ENCODE results near the gene SEC24D. TPM values are rescaled to one million over a fixed set of nuclear protein-coding genes. Genes with fewer than 3 reads are reported as not detected.

SEC24D gene
- total RNA-seq, 1 experiment from 2014 or later = 13.4 TPM

- Histone ChIP-seq H3K27me3 (ENCODE audit: control insufficient read depth, insufficient read depth, low read length) (no peaks in the 10 kb centered on the region), H3K27ac (ENCODE audit: low read length) (no peak overlapping the region), H3K4me3 (ENCODE audit: low read depth in 2 of 2, low read length in 2 of 2) (no peak overlapping the region), H3K9me3 (ENCODE audit: control insufficient read depth, insufficient read depth, low read depth, low read length) (no peaks in the 10 kb centered on the region), H3K36me3 (ENCODE audit: control insufficient read depth, insufficient read depth, low read length) (no peaks in the 10 kb centered on the region), H3K4me1 (ENCODE audit: control insufficient read depth, insufficient read depth, low read length) (peaks cover 4% of the 10 kb centered on the region; the same call in 1 of the 2 replicates)
- intact Hi-C loops (cut with micrococcal nuclease; ENCODE audit: unreplicated experiment) (no loop called here), in situ Hi-C loops (cut with HindIII; ENCODE audit: low pct_unique_long_range_greater_than_20kb, low sequenced_read_pairs) (no loop called here)
- ATAC-seq (no peak), DNase-seq (ENCODE audit: low read depth, low spot score) (no peak)
- no TSS peak for BruUV-seq (replicated peaks)
- TF ChIP-seq TCF7L2 (IDR thresholded peaks at IDR 0.05; ENCODE audit: low read depth, low read length) (no peak), SIN3A (IDR thresholded peaks at IDR 0.05; ENCODE audit: borderline replicate concordance, insufficient read depth, low read depth, low read length) (no peak), REST (IDR thresholded peaks at IDR 0.05; ENCODE audit: insufficient read depth in 1 of 2, low read depth in 2 of 2, low read length in 1 of 2) (no peak), POLR2AphosphoS5 (IDR thresholded peaks at IDR 0.05; ENCODE audit: low read depth, low read length) (no peak), CTCF (IDR thresholded peaks at IDR 0.05) (no peak)
- ChIA-PET CTCF (no interaction called here), POLR2A (no interaction called here)
Observed at GRCh38 chr4:118826723-118827444, 9.0 kb downstream of the SEC24D start.

GRCh38 chr4:118825799-118826198, 10.1 kb downstream of the SEC24D start:
- no peak for DNase-seq (ENCODE audit: low read depth, low spot score)
- ChIA-PET POLR2A (no interaction called here), CTCF (no interaction called here)
- intact Hi-C loops (cut with micrococcal nuclease; ENCODE audit: unreplicated experiment) = no loop called here
- H3K4me1 ChIP-seq (ENCODE audit: control insufficient read depth, insufficient read depth, low read length) = peaks cover 4% of the 10 kb centered on the region; the same call in 1 of the 2 replicates
- ATAC-seq = no peak
- in situ Hi-C loops (cut with HindIII; ENCODE audit: low pct_unique_long_range_greater_than_20kb, low sequenced_read_pairs) = no loop called here
- no peak overlapping the region for H3K27ac ChIP-seq (ENCODE audit: low read length)
- H3K9me3 ChIP-seq (ENCODE audit: control insufficient read depth, insufficient read depth, low read depth, low read length) = no peaks in the 10 kb centered on the region
- BruUV-seq (replicated peaks) = no TSS peak
- H3K27me3 ChIP-seq (ENCODE audit: control insufficient read depth, insufficient read depth, low read length) = no peaks in the 10 kb centered on the region
- no peaks in the 10 kb centered on the region for H3K36me3 ChIP-seq (ENCODE audit: control insufficient read depth, insufficient read depth, low read length)
- no peak for TF ChIP-seq SIN3A (IDR thresholded peaks at IDR 0.05; ENCODE audit: borderline replicate concordance, insufficient read depth, low read depth, low read length)
- no peak for TF ChIP-seq REST (IDR thresholded peaks at IDR 0.05; ENCODE audit: insufficient read depth in 1 of 2, low read depth in 2 of 2, low read length in 1 of 2)
- TF ChIP-seq CTCF (IDR thresholded peaks at IDR 0.05) = no peak
- no peak for TF ChIP-seq POLR2AphosphoS5 (IDR thresholded peaks at IDR 0.05; ENCODE audit: low read depth, low read length)
- no peak for TF ChIP-seq TCF7L2 (IDR thresholded peaks at IDR 0.05; ENCODE audit: low read depth, low read length)
- no peak overlapping the region for H3K4me3 ChIP-seq (ENCODE audit: low read depth in 2 of 2, low read length in 2 of 2)

Measured in Panc1 (cell line).